Medulla oblongata (tissue), 1 donor: Measurements from ENCODE around the gene SLC16A12.

Experiments used
- DNase-seq: peaks from one replicate; pipeline ENCODE4 v3.0.0-alpha.2; 2015; ENCODE audit errors: extremely low spot score

Gene SLC16A12

DNA sequence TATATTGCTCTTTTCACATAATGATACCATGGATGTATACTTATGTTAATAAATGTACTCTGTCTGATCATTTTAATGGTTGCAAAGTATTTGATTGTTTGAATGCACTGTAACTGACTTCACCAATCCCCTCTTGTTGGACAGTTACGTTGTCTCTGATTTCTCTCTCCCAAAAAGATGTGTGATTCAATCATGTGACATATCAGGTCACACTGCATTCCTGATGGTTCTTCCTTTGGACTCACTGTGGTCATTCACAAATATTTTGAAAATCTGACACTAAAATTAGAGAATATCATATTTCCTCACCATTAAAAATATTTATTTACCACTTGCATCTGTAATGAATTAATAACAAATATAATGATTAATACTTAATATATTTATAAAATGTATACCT lies 22.2 kb downstream of the SLC16A12 start:
- no peak for DNase-seq

DNA sequence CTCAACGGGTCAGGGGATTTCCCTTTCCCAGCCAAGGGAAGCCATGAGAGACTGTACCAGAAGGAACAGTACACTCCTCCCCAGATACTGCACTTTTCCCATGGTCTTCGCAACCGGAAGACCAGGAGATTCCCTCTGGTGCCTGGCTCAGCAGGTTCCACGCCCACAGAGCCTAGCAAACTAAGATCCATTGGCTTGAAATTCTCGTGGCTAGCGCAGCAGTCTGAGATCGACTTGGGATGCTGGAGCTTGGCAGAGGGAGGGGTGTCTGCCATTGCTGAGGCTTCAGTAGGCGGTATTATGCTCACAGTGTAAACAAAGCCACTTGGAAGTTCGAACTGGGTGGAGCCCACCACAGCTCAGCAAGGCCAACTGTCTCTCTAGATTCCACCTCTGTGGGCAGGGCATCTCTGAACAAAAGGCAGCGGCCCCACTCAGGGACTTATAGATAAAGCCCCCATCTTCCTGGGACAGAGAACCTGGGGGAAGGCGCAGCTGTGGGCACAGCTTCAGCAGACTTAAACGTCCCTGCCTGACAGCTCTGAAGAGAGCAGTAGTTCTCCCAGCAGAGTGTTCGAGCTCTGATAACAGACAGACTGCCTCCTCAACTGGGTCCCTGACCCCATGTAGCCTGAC lies 29.6 kb downstream of the SLC16A12 start:
- DNase-seq, result no peak

DNA sequence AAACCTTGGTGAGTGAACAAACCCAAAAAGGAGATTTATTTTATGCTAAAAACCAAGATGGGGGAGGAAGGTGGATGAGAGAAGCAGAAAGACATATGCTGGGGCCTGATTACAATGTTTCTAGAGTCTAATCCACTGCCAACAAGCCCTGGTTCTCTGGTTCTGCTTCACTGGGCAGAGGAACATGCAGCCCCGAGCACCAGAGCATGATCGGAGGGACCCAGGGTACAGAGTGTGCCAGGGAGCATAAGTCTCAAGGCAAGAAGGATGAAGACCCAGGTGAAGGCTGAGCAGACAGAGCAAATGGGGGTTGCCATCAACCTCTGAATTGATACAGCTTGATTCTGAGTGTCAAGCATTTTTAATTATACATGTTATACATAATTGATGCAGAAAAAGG lies 30.7 kb downstream of the SLC16A12 start:
- no peak for DNase-seq

DNA sequence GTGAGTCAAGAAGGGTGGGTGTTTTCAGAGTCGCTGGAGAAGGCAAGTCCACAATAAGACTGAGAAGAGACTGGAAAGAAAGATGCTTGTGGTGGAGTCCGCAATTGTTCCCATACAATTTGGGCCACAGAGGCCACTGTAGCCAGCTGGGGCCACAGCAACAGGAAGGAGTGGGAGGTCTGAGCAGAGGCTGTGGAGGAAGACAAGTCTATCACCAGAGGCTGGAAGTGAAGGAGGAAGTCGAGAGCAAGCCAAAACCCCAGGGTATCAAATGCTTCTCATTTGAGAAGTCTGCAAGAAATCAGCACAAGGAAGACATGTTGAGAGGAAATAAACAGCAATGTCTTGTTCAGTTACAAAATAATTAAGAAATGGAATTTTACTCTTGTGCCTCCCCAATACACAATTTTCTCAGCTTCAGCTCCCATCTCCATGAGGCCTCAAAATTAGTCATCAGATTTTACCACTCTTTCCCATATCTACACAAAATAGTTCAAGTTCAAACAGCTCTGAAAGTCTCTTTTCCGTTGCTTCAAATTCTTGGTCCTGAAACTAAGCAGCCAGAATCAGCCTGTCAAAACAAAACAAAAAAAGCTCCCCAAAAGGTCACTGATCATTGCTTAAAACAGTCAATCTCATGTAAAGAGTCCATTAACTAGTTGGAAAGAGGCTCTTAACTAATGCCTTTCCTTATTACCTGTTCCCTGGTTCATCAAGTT lies 31.6 kb downstream of the SLC16A12 start:
- DNase-seq, result no peak

DNA sequence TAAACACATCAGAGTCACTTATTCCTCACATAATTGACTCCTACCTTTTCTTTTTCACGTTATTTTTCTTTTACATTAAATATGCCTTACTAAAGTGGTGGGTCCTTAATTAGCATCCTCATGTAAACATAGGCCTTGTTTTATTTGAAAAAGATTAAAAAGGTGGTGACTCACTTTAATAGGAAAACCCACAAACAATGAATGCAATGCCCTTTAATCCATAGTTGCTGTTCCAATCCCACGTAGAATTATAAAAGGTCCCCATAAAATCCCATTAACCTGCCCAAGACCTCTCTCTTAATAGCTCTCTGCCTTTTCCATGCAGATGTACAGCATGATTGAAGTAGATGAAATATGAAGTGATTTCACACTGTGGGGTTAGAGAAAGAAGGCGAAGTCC lies 32.2 kb downstream of the SLC16A12 start:
- no peak for DNase-seq

DNA sequence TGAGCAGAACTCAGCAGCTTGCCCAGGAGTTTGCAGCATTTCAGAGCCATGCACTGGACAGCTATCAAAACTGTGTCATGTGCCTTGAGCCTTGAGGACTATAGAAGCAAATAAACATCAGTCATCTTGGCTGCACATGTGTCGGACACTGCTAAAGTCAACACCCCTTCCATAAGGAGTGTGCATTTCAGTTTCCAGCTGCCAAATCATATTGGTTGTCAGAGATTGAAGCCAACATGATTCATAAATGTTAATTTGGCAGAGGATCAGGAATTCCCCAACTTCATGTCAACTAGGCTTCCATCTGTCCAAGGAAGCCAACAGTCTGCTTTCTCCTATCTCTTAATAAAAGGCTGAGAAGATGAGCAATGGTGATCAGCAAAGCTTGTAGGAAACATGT lies 32.8 kb downstream of the SLC16A12 start:
- DNase-seq, result no peak

DNA sequence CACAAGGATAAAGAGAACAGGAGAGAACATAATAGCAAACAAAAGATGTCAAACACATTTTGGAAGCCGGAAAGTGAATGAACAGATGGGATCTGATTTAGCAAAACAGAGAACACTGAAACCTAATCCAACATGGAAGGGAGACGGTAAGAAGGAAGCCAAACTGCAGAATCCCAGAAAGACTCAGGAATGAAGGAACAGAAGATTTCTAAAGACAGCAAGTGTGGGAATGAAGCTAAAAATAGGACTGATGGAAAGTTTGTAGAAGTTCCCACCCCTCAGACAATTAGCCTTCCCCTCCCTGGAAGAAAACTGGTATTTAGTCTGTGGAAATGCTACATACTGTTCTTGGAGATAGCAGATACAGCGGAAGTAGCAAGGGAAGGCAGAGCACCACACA lies 40.8 kb downstream of the SLC16A12 start:
- DNase-seq, result no peak

DNA sequence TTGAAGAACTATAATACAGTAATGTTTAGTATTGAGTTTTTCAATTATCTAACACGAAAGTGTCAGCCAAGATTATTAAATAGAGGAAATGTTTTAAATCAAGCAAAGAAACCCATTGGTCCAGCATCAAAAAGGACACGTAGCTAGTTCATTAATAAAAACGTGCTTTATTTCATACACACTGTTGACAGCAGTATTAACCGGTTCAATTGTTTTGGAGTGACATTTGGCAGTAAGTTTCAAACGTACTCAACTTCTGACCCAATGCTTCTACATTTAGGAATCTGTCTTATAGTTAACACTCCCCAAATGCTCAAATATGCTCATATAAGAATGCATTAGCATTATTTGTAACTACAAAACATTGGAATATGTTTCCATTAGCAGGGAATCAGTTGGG lies 41.3 kb downstream of the SLC16A12 start:
- DNase-seq, result no peak

- DNase-seq, result no peak
These were observed 43.5 kb downstream of the SLC16A12 start for GRCh38 chr10:89491932-89492331.

DNA sequence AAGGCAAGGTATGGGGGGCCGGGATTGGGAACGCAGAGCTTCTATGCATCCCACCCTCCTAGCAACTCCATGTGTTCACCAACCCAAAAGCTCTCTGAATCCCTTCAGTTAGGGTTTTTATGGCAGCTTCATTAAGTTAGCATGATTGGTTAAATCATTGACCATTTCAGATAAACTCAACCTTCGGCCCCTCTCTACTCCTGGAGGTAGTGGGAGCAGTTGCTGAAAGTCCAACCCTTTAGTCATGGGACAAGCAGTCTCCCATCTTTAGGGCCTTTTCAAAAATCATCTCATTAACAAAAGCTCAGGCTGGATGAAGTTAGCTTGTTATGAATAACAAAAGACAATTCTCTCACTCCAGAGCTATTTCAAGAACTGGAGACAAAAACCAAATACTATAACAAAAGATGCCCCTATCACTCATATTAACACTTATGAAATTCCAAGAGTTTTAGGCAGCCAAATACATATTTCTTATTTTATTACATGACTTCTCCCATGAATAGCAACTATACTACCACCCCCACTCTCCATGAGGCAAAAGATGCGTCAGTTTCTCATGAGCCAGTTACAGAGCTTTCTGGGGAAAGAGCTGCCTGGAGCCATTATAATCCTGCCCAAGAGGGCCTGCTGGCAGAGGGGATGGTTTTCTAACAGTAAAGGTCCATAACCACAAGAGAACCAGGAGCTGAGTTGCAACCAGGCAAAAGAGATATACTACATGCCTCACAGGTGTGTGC lies 44.6 kb downstream of the SLC16A12 start:
- DNase-seq, result no peak

GRCh38 chr10:89482256-89482655 lies 53.1 kb downstream of the SLC16A12 start:
- DNase-seq, result no peak

- no peak for DNase-seq
These were observed 53.7 kb downstream of the SLC16A12 start for GRCh38 chr10:89481662-89482061.

- DNase-seq, result no peak
These were observed 55.5 kb downstream of the SLC16A12 start for GRCh38 chr10:89479771-89480446.

GRCh38 chr10:89478739-89479654 lies 56.4 kb downstream of the SLC16A12 start:
- peak; percentile 13 for DNase-seq

DNA sequence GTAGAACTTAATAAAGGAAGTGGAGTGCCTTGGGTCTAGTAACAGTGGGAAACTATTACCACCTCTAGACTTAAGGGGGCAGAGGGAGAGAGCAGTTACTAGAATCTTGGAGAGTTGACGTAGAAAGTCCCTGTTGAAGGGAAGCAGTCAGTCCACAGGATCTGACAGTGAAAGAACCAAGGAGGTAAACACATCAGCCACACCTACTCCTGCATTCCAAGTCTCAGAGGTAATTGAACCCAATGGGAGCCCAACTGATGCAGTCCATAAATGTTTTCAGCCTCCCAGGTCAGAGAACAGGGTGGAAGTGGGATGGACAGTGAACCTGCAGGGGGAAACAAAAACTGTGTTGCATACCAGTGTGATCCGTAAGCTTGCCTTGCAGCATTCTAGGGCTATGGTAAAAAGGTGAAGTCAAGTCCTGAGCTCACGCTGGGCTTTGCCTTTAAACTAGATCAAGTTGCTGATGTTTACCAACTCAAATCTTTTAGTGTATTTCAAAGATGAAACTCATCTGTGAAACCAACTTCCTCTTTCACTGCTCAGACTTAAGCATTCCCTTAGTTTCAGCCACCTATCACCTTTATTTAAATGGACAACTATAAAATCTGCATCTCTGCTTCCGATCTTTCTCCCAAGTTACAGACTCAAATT lies 57.2 kb downstream of the SLC16A12 start:
- no peak for DNase-seq

DNA sequence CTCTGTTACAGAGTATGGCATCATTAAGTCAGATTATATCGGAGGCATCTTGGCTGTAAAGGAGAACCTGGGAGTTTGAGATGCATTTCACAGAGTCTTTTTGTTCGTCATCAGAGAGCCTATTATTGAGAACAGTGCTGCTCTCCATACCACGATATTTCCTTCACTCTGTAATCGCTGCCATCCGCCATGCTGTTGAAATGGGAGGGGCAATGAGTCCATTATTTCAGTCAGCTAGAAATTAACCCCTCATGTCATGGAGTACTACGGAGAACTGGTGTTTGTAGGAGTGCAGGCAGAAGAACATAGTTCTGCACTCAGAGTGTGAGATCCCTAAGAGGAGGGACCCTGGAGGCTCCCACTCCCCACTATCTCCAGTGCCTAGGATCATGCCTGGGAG lies 59.2 kb downstream of the SLC16A12 start:
- DNase-seq, result peak; percentile 20

DNA sequence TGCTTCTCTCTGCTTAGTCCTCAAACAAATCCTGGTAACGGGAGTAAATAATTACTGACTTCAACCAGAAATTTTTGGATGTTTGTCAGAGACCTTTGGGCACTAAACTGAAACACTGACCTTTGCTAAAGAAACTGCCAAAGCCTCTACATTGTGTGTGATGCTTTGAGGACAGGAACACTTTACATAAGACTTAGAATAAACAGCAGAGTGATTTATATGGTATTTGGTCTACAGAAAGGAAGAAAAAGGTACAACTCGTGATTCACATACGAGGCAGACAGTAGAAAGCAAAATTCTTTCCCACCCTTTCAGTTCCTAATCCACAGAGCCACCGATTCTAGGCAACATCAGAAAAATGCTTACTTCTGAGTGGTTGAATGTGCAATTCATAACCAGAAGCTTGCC lies 59.8 kb downstream of the SLC16A12 start:
- DNase-seq, result peak; percentile 41

DNA sequence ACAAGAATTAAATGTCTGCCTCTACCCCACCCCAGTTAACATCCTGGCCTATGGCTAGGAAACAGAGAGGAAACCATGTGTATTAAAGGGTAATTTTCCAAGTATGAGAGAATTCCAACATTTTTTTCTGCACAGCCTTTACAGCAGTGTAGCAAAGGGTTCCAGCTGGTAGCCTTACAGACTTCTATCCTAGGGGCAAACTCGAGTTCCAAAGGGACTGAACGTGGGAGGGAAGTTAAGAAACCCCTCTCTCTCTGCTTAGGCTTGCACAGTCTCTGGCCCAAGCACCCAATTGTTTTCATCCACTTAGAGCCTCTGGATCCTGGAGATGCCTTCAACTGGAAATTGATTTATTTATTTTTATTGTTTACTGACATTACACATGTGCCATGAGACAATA lies 60.3 kb downstream of the SLC16A12 start:
- DNase-seq, result peak; percentile 23

DNA sequence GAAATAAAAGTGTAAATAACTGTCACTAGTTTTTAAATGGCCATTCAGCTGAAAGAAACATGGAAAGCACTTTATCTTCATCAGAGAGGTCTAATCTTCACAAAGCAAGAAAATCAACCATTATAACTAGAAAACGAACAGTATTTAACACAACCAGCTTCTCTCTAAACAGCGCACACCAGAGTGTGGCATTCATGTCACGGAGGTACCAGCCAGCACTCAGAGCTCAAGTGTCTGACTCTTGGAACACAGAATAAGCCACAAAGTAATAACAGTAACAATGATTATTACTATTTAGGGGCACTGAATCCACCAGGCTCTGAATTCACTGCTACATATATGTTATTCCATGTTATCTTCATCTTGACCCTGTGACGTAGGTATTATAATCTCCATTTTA lies 60.9 kb downstream of the SLC16A12 start:
- DNase-seq, result peak; percentile 12

DNA sequence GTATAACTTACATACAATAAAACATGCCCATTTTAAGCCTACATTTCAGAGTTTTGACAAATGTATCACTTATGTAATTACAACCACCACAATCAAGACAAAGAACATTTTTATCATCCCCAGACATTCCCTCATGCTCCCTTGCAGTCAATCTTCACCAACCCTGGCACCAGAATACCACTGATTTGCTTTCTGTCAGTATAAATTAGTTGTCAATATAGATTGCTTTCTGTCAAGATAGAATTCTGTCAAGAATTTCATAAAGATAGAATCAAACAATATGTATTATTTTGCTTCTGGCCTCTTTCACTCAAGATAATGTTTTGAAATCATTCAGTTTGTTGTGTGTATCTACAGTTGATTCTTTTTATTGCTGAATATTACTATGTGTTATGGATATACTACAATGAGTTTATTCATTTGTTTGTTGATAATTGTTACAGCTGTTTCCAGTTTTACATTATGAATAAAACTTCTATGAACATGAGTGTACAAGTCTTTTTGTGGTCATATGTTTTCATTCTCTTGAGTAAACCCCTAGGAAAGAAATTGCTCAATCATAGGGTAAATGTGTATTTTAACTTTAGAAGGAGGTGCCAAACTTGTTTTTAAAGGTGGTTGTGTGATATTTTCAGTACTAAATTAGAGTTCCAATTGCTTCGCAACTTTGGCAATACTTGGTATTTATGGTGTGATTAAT lies 64.1 kb downstream of the SLC16A12 start:
- no peak for DNase-seq
